Measurements from ENCODE around the gene TMEM248.
"Not testable (repeated sequence)": the region's sequence is repeated elsewhere in the genome, so short reads cannot be mapped to it uniquely, and the experiment has no call there.

TMEM248 gene

GRCh38 chr7:66901941-66902843 lies 18.8 kb upstream of the TMEM248 start:
- Histone ChIP-seq H3K36me3 (ENCODE audit: insufficient read depth, low read length) (no peaks in the 10 kb centered on the region), H3K9me3 (ENCODE audit: control insufficient read depth, insufficient read depth, low read length) (no peaks in the 10 kb centered on the region), H3K9ac (ENCODE audit: low read depth, low read length) (no peak overlapping the region), H3K4me1 (ENCODE audit: insufficient read depth, low read length) (no peaks in the 10 kb centered on the region)

DNA sequence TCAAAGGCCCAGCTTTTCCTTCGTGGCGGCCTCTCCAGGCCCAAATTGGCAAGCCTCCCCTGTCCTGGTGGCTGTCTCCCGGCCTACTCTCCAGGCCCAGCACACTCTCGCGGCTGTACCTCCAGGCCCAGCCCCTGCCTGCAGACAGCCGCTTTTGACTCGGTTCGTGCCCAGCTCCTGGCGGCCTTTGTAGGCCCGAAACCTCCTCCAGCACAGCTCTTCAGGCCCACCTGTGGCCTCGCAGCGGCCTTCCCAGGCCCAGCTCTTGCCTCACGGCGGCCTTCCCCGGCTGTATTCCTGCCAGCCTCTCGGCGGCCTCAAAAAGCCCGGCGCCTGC lies 18.2 kb upstream of the TMEM248 start:
- no peak overlapping the region for H3K9ac ChIP-seq (ENCODE audit: low read depth, low read length)
- H3K36me3 ChIP-seq (ENCODE audit: insufficient read depth, low read length) = no peaks in the 10 kb centered on the region
- H3K9me3 ChIP-seq (ENCODE audit: control insufficient read depth, insufficient read depth, low read length) = no peaks in the 10 kb centered on the region
- no peaks in the 10 kb centered on the region for H3K4me1 ChIP-seq (ENCODE audit: insufficient read depth, low read length)

DNA sequence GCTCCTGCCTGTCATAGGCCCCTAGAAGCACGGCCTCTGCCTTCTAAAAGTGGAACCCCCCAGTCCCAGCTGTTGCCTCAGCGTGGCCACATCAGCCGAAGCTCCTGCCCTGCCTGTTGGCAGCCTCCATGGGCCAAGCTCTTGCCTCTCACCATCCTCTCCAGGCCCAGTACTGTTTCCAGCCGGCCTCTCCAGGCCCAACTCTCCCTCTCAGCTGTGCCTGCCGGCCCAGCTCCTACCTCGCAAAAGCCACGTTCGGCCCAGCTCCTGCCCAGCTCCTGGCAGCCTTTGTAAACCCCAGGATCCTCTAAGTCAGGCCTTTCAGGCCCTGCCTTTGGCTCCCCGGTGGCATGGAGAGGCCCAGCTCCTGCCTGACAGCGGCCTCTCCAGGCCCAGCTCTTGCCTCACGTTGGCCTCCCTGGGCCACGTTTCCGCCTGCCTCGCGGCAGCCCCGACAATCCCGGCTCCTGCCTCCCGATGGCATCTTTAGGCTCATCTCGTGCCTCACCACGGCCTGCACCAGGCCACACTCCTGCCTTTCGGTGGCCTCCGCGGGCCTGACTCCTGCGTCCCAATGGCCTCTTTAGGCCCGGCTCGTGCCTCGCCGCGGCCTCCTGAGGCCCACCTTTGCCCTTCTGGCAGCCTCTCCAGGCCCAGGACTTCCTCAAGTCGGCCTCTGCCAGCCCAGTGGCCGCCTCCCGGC lies 17.5 kb upstream of the TMEM248 start:
- no peaks in the 10 kb centered on the region for H3K9me3 ChIP-seq (ENCODE audit: control insufficient read depth, insufficient read depth, low read length)
- H3K36me3 ChIP-seq (ENCODE audit: insufficient read depth, low read length) = no peaks in the 10 kb centered on the region
- no peaks in the 10 kb centered on the region for H3K4me1 ChIP-seq (ENCODE audit: insufficient read depth, low read length)
- H3K9ac ChIP-seq (ENCODE audit: low read depth, low read length) = no peak overlapping the region

- Histone ChIP-seq H3K36me3 (ENCODE audit: insufficient read depth, low read length) (no peaks in the 10 kb centered on the region), H3K4me1 (ENCODE audit: insufficient read depth, low read length) (no peaks in the 10 kb centered on the region), H3K9ac (ENCODE audit: low read depth, low read length) (no peak overlapping the region), H3K9me3 (ENCODE audit: control insufficient read depth, insufficient read depth, low read length) (no peaks in the 10 kb centered on the region)
These were observed 16.9 kb upstream of the TMEM248 start for GRCh38 chr7:66904063-66904593.

- Histone ChIP-seq H3K9ac (ENCODE audit: low read depth, low read length) (no peak overlapping the region), H3K4me1 (ENCODE audit: insufficient read depth, low read length) (no peaks in the 10 kb centered on the region), H3K36me3 (ENCODE audit: insufficient read depth, low read length) (no peaks in the 10 kb centered on the region), H3K9me3 (ENCODE audit: control insufficient read depth, insufficient read depth, low read length) (no peaks in the 10 kb centered on the region)
These were observed 15.7 kb upstream of the TMEM248 start for GRCh38 chr7:66905278-66905677.

- Histone ChIP-seq H3K9ac (ENCODE audit: low read depth, low read length) (no peak overlapping the region), H3K36me3 (ENCODE audit: insufficient read depth, low read length) (no peaks in the 10 kb centered on the region), H3K4me1 (ENCODE audit: insufficient read depth, low read length) (no peaks in the 10 kb centered on the region), H3K9me3 (ENCODE audit: control insufficient read depth, insufficient read depth, low read length) (no peaks in the 10 kb centered on the region)
These were observed 15.3 kb upstream of the TMEM248 start for GRCh38 chr7:66905689-66906088.

DNA sequence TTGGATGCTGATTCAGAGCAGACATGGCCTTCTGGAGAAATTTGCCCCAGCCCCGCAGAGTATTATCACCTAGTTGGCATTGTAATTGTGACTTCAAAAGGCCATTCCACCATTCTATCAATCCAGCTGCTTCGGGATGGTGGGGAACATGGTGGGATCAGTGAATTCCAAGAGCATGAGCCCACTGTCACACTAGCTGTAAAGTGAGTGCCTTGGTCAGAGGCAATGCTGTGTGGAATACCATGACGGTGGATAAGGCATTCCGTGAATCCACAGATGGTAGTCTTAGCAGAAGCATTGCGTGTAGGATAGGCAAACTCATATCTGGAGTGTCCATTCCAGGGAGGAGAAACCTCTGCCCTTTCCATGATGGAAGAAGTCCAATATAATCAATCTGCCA lies 13.3 kb upstream of the TMEM248 start:
- no peaks in the 10 kb centered on the region for H3K36me3 ChIP-seq (ENCODE audit: insufficient read depth, low read length)
- no peaks in the 10 kb centered on the region for H3K9me3 ChIP-seq (ENCODE audit: control insufficient read depth, insufficient read depth, low read length)
- H3K9ac ChIP-seq (ENCODE audit: low read depth, low read length) = no peak overlapping the region
- H3K4me1 ChIP-seq (ENCODE audit: insufficient read depth, low read length) = no peaks in the 10 kb centered on the region

DNA sequence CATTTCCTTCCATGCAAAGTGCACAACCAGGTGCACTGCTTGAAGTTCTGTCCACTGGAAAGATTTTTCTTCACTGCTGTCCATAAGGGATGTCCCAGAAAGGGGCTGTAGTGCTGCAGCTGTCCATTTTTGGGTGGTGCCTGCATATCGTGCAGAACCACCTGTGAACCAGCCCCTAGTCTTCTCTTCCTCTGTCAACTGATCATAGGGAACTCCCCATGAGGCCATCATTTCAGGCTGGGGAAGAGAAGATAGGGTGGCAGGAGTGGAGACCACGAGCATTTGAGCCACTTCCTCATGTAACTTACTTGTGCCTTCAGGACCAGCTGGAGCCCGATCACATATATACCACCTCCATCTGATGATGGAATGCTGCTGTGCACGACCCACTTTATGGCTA lies 12.4 kb upstream of the TMEM248 start:
- H3K9me3 ChIP-seq (ENCODE audit: control insufficient read depth, insufficient read depth, low read length); H3K9ac ChIP-seq (ENCODE audit: low read depth, low read length); H3K4me1 ChIP-seq (ENCODE audit: insufficient read depth, low read length); H3K36me3 ChIP-seq (ENCODE audit: insufficient read depth, low read length): not testable (repeated sequence)

GRCh38 chr7:66910789-66911188 lies 10.2 kb upstream of the TMEM248 start:
- H3K9me3 ChIP-seq (ENCODE audit: control insufficient read depth, insufficient read depth, low read length) = no peaks in the 10 kb centered on the region
- no peaks in the 10 kb centered on the region for H3K4me1 ChIP-seq (ENCODE audit: insufficient read depth, low read length)
- no peaks in the 10 kb centered on the region for H3K36me3 ChIP-seq (ENCODE audit: insufficient read depth, low read length)
- no peak overlapping the region for H3K9ac ChIP-seq (ENCODE audit: low read depth, low read length)

DNA sequence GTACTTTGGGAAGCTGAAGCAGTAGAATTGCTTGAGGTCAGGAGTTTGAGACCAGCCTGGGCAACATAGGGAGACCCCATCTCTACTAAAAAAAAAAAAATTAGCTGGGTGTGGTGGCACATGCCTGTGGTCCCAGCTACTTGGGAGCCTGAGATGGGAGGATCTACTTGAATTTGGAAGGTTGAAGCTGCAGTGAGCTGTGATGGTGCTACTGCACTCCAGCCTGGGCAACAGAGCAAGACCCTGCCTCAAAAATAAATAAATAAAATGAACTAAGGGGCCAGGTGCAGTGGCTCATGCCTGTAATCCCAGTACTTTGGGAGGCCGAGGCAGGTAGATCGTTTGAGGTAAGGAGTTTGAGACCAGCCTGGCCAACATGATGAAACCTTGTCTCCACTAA lies 9.8 kb upstream of the TMEM248 start:
- not testable (repeated sequence) for H3K9ac ChIP-seq (ENCODE audit: low read depth, low read length); H3K9me3 ChIP-seq (ENCODE audit: control insufficient read depth, insufficient read depth, low read length); H3K36me3 ChIP-seq (ENCODE audit: insufficient read depth, low read length); H3K4me1 ChIP-seq (ENCODE audit: insufficient read depth, low read length)

DNA sequence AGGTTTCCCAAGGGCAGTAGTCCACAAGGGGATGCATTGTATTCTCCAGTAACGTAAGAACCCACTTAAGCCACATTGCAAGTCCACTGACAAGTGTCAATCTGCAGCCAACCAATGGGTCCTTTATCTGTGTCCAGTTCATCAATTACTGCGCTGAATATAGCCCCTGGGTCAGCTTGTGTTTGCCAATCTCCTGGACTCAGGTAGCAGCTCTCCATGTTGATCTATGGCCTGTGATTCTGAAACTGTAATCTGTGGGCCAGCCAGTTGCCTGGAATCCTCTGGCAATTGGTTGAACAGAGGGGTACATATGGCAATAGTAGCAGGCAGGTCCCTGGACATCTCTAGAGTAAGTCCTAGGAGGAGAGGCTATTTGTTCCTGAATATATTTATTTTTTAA lies 8.8 kb upstream of the TMEM248 start:
- Histone ChIP-seq H3K9me3 (ENCODE audit: control insufficient read depth, insufficient read depth, low read length) (no peaks in the 10 kb centered on the region), H3K36me3 (ENCODE audit: insufficient read depth, low read length) (no peaks in the 10 kb centered on the region), H3K9ac (ENCODE audit: low read depth, low read length) (no peak overlapping the region), H3K4me1 (ENCODE audit: insufficient read depth, low read length) (no peaks in the 10 kb centered on the region)

- Histone ChIP-seq H3K9ac (ENCODE audit: low read depth, low read length) (no peak overlapping the region), H3K9me3 (ENCODE audit: control insufficient read depth, insufficient read depth, low read length) (no peaks in the 10 kb centered on the region), H3K36me3 (ENCODE audit: insufficient read depth, low read length) (no peaks in the 10 kb centered on the region), H3K4me1 (ENCODE audit: insufficient read depth, low read length) (no peaks in the 10 kb centered on the region)
These were observed 7.6 kb upstream of the TMEM248 start for GRCh38 chr7:66913118-66914037.

GRCh38 chr7:66917904-66918303 lies 3.1 kb upstream of the TMEM248 start:
- not testable (repeated sequence) for H3K36me3 ChIP-seq (ENCODE audit: insufficient read depth, low read length); H3K4me1 ChIP-seq (ENCODE audit: insufficient read depth, low read length); H3K9me3 ChIP-seq (ENCODE audit: control insufficient read depth, insufficient read depth, low read length); H3K9ac ChIP-seq (ENCODE audit: low read depth, low read length)

DNA sequence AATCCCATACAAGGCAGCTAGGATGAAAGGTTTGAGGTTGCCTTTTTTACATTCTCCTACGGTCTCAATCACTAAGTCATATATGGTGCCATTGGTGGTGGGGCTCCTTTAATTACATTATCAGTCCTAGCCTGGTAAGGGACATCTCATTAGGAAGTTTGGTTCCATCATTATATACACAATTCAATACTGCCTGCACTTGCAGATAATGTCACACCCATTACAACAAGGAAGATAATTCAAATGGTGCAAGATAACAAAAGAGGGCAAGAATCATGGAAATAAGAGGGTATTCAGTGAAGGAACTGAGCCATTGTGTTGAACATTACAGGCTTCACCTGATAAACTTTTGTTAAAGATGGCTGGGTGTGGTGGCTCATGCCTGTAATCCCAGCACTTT lies 1.7 kb upstream of the TMEM248 start:
- Histone ChIP-seq H3K4me1 (ENCODE audit: insufficient read depth, low read length) (peaks cover 3% of the 10 kb centered on the region; the same call in 1 of the 2 replicates), H3K36me3 (ENCODE audit: insufficient read depth, low read length) (no peaks in the 10 kb centered on the region), H3K9me3 (ENCODE audit: control insufficient read depth, insufficient read depth, low read length) (no peaks in the 10 kb centered on the region), H3K9ac (ENCODE audit: low read depth, low read length) (no peak overlapping the region)
